H1 (cell line): ENCODE results near the gene MED23. TPM values are rescaled to one million over a fixed set of nuclear protein-coding genes. Genes with fewer than 3 reads are reported as not detected.

Experiments used
- KDM1A ChIP-seq: fragments of 200-600, 300-600 bp; sonication (generic); IDR thresholded peaks from 2 replicates; pipeline ENCODE4 v1.7.1; 2016; ENCODE audit warnings: mild to moderate bottlenecking, low read length, borderline replicate concordance
- KDM5A ChIP-seq: fragments of 200-600 bp; IDR thresholded peaks from 2 replicates; pipeline ENCODE4 v1.7.1; 2012; ENCODE audit warnings: mild to moderate bottlenecking, low read length, inconsistent platforms, mixed read lengths
- polyA plus RNA-seq, 7 experiments: library from polyadenylated mRNA; depleted of rRNA in 3 of 7; stranded (reverse) in 5 of 7; unstranded in 2 of 7; fragments of >200 nt in 5 of 7; fragments of 200-250 nt in 2 of 7; gene quantifications; 1 replicate in 5 of 7; 2 replicates in 1 of 7; 4 replicates in 1 of 7; pipeline versions ENCODE4 v1.2.1 to v1.2.3, GENCODE V29; 2011 to 2013; ENCODE audit warnings: missing spikeins in 2 of 7, mixed read lengths in 2 of 7
- total RNA-seq: library from RNA; stranded (reverse); fragmentation: NEBNext Ultra II Directional; extraction: Animal tissue kit (Norgen Biotek cat#: 25700); gene quantifications from 2 replicates; pipeline ENCODE4 v1.2.1, GENCODE V29; 2021

MED23 gene
- total and polyA plus RNA-seq, 2 of the 8 experiments (the other 6 are each of a cell fraction or from before 2014, with no cell fraction given): 10.5 to 13.0 TPM

GRCh38 chr6:131524695-131525336, 103.2 kb downstream of the MED23 start (continued):
- TF ChIP-seq KDM1A (no peak), KDM5A (no peak)
